ENCODE measurements around the gene CLDN19. TPM values are rescaled to one million over a fixed set of nuclear protein-coding genes. Genes with fewer than 3 reads are reported as not detected.

The CLDN19 gene
- total RNA-seq, 1 experiment from 2014 or later = not detected

DNA sequence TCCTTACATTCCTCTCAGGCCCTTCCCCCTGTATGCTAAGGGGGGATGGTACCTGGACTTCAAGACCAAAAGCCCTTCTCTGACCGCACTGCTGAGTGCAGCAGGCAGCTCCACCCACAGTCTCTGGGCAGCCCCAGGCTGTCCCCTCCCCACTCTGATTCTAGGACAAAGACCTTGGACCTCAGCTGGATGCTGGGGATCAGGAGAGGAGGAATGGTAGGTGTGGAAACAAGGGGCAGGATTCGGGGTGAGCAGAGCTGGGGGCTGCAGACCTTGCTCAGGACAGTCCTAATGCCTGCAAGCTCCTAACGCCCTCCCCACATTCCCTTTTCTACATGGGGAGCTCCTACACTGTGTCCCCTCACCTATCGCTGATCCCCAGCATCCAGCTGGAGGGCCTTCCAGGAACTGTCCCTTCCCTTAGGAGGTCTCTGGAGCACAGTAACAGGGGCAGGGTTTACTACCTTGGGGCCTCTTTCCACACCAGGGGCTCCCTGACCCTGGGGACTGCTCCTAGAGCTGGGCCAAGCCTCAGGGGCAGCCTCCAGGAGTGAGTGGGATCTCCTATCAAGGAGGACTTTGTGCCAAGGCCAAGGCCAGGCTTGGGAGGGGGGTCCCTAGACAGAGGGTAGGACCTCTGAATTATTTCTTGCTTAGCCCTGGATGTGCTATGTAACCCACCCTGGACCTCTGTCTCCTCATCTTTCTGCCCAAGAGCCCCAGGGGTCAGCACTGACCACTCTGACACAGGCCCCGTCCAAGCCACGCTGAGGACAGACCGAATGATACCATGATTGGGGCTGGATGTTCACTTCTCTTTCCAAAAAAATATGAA, 5.6 kb downstream of the CLDN19 start:
- no peak overlapping the region for H3K4me3 ChIP-seq (ENCODE audit: low read depth, low read length, poor library complexity, severe bottlenecking)
- intact Hi-C loops (cut with micrococcal nuclease; ENCODE audit: unreplicated experiment) = no loop called here
- peaks cover 9% of the 10 kb centered on the region for H3K4me1 ChIP-seq (ENCODE audit: insufficient read depth, low read length, poor library complexity, severe bottlenecking)
- H3K27ac ChIP-seq (ENCODE audit: low read depth, low read length, poor library complexity, severe bottlenecking) = no peak overlapping the region
- POLR2A ChIA-PET (ENCODE audit: low non-redundant PET) = no interaction called here
- no peak for TF ChIP-seq EZH2 (IDR thresholded peaks at IDR 0.05; ENCODE audit: borderline replicate concordance, low read depth, low read length, poor library complexity, severe bottlenecking)
- TF ChIP-seq, protein P1, sequence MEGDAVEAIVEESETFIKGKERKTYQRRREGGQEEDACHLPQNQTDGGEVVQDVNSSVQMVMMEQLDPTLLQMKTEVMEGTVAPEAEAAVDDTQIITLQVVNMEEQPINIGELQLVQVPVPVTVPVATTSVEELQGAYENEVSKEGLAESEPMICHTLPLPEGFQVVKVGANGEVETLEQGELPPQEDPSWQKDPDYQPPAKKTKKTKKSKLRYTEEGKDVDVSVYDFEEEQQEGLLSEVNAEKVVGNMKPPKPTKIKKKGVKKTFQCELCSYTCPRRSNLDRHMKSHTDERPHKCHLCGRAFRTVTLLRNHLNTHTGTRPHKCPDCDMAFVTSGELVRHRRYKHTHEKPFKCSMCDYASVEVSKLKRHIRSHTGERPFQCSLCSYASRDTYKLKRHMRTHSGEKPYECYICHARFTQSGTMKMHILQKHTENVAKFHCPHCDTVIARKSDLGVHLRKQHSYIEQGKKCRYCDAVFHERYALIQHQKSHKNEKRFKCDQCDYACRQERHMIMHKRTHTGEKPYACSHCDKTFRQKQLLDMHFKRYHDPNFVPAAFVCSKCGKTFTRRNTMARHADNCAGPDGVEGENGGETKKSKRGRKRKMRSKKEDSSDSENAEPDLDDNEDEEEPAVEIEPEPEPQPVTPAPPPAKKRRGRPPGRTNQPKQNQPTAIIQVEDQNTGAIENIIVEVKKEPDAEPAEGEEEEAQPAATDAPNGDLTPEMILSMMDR (conservative IDR thresholded peaks at IDR 0.05; ENCODE audit: low read depth, low read length) = no peak
- no TSS peak for BruUV-seq (replicated peaks)
- no peaks in the 10 kb centered on the region for H3K36me3 ChIP-seq (ENCODE audit: insufficient read depth, low read length, poor library complexity, severe bottlenecking)
- no peak for DNase-seq (ENCODE audit: low spot score)
- CTCF ChIA-PET = no interaction called here
- H3K27me3 ChIP-seq (replicated peaks; ENCODE audit: insufficient read depth, low read depth, low read length, poor library complexity) = no peaks in the 10 kb centered on the region
- no peaks in the 10 kb centered on the region for H3K9me3 ChIP-seq (ENCODE audit: low read depth, low read length, poor library complexity, severe bottlenecking)

DNA sequence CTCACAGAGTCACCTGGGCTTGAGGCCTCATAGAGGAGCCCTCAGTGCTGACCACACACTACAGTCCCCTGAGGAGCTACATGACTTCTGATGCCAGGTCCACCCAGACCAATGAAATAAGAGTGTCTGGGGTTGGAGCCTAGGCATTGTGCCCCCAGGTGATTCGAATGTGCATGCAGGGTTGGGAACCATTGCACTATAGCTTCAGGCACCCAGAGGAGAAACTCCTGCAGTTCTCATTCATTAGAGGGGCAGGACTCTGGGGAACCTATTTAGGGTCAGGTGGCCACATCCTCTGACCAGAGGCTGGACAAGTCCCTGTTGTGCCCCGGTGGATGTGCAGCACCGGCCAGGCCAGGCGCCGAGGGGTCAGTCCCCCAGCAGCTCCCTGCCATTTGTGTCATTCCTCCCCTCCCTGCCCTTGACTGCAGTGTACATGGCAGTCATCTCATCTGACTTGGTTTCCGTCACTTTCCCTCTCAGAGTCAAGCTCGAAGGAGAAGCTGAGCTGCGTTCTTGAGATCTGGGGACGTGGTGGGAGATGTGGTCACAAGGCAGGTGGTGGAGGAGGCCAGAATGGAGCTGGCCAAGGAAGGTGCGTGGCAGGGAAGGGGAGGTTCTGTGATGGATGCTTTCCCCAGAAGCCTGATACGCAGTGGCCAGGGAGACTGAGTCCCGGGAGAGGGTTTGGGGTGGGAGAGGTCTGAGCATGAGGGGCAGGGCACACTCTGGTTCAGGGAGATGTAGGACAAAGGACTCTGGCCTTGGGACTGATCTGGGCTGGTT, 6.4 kb downstream of the CLDN19 start:
- Histone ChIP-seq H3K4me3 (ENCODE audit: low read depth, low read length, poor library complexity, severe bottlenecking) (no peak overlapping the region), H3K4me1 (ENCODE audit: insufficient read depth, low read length, poor library complexity, severe bottlenecking) (peaks cover 9% of the 10 kb centered on the region), H3K36me3 (ENCODE audit: insufficient read depth, low read length, poor library complexity, severe bottlenecking) (no peaks in the 10 kb centered on the region), H3K27me3 (replicated peaks; ENCODE audit: insufficient read depth, low read depth, low read length, poor library complexity) (no peaks in the 10 kb centered on the region), H3K27ac (ENCODE audit: low read depth, low read length, poor library complexity, severe bottlenecking) (no peak overlapping the region), H3K9me3 (ENCODE audit: low read depth, low read length, poor library complexity, severe bottlenecking) (no peaks in the 10 kb centered on the region)
- DNase-seq (ENCODE audit: low spot score) = no peak
- ChIA-PET CTCF (interaction anchor here (0.6 kb wide), 1 partner anchor 32 kb away, joined by 8 read pairs; no protein-coding TSS in a partner anchor), POLR2A (ENCODE audit: low non-redundant PET) (no interaction called here)
- TF ChIP-seq, protein P1 (conservative IDR thresholded peaks at IDR 0.05; ENCODE audit: low read depth, low read length) = no peak
- no peak for TF ChIP-seq EZH2 (IDR thresholded peaks at IDR 0.05; ENCODE audit: borderline replicate concordance, low read depth, low read length, poor library complexity, severe bottlenecking)
- BruUV-seq (replicated peaks) = no TSS peak
- intact Hi-C loops (cut with micrococcal nuclease; ENCODE audit: unreplicated experiment) = no loop called here

DNA sequence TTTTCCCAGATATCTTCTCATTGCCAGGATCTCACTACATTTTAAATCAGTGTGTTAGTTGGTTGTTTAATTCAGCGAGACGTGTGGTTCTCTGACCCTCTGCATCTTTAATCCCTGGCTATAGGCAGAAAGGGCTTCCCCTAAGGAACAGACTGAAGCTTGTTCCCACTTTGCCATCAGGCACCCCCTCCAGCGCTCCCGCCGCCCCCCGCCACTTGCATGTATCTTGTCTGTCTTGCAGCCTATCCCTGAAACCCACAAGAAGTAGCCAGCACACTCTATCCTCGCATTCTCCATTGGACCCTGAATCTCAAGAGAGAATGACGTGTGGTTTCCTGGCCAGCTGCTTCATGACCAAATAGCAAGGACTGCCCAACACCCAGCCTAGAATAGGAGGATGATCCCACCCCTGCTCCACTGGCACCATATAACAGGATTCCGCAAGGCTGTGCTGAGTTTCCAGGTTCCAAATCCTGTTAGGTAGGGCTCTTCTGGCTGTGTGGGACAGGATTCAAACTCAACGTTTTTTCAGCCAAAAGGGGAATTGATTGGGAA, 7.8 kb downstream of the CLDN19 start:
- CTCF ChIA-PET = no interaction called here
- no TSS peak for BruUV-seq (replicated peaks)
- TF ChIP-seq, protein P1 (conservative IDR thresholded peaks at IDR 0.05; ENCODE audit: low read depth, low read length) = no peak
- H3K27ac ChIP-seq (ENCODE audit: low read depth, low read length, poor library complexity, severe bottlenecking) = no peak overlapping the region
- intact Hi-C loops (cut with micrococcal nuclease; ENCODE audit: unreplicated experiment) = no loop called here
- H3K4me3 ChIP-seq (ENCODE audit: low read depth, low read length, poor library complexity, severe bottlenecking) = no peak overlapping the region
- no peak for DNase-seq (ENCODE audit: low spot score)
- no peaks in the 10 kb centered on the region for H3K27me3 ChIP-seq (replicated peaks; ENCODE audit: insufficient read depth, low read depth, low read length, poor library complexity)
- POLR2A ChIA-PET (ENCODE audit: low non-redundant PET) = no interaction called here
- H3K36me3 ChIP-seq (ENCODE audit: insufficient read depth, low read length, poor library complexity, severe bottlenecking) = no peaks in the 10 kb centered on the region
- H3K9me3 ChIP-seq (ENCODE audit: low read depth, low read length, poor library complexity, severe bottlenecking) = no peaks in the 10 kb centered on the region
- peaks cover 9% of the 10 kb centered on the region for H3K4me1 ChIP-seq (ENCODE audit: insufficient read depth, low read length, poor library complexity, severe bottlenecking)
